A549 treated with CORT108297 at 1 μM for 4 hours (cell line): ENCODE results near the gene NUP93. TPM values are rescaled to one million over a fixed set of nuclear protein-coding genes. Genes with fewer than 3 reads are reported as not detected.

Source experiments
- total RNA-seq: library from RNA; stranded (reverse); fragments of 200-300 nt; extraction: Qiagen RNA extraction; gene quantifications from 5 replicates; pipeline ENCODE4 v1.2.3, GENCODE V29; 2022

NUP93 gene
- 87.0 to 104 TPM (median 101 TPM) in 5 replicates for total RNA-seq

DNA sequence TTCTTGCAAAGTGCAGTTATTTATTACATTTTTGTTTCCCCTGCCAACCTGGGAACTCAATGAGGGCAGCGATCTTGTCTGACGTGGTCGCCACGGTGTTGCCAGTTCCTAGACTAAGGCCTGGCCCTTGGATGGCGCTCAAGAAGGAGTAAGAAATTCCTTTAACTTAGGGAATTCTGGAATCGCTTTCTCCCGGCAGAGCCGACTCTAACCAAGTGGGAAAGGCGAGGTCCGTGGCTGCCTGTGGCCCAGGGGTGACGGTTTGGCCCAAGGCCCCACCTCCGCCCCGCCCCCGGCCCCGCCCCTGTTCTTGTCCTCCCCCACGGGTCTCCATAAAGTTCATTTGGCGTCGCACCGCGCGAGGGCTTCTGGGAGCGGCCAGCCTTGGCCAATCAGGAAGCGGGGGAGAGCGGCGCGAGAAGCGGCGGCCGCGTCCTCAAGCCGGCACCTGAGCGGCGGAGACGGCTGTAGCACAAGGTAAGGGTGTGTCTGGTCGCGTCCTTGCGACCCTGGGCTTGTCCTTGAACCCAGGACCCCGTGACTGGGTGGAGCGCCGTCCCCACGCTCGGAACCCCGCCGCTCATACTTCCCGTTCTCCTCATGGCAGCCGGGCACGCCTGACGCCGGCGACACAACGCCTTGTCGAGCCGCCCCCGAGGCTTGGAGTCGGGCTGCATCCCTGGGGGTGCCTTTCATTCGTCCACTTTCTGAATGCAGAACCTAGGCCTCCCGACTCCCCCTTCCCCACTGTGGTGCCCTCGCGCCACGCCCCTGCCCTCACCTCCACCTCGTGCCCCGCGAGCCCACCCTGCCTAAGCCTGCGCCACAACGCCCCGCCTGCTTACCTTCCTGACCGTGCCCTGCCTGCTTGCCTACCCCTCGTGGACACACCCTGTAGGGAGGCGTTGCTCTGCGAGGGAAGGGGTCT is at the start of gene NUP93:
Gene NUP93, plus strand, starts transcription at position 395 of the 928 bp plus-strand sequence. CDS start 18,119 bp downstream, outside the sequence.

DNA sequence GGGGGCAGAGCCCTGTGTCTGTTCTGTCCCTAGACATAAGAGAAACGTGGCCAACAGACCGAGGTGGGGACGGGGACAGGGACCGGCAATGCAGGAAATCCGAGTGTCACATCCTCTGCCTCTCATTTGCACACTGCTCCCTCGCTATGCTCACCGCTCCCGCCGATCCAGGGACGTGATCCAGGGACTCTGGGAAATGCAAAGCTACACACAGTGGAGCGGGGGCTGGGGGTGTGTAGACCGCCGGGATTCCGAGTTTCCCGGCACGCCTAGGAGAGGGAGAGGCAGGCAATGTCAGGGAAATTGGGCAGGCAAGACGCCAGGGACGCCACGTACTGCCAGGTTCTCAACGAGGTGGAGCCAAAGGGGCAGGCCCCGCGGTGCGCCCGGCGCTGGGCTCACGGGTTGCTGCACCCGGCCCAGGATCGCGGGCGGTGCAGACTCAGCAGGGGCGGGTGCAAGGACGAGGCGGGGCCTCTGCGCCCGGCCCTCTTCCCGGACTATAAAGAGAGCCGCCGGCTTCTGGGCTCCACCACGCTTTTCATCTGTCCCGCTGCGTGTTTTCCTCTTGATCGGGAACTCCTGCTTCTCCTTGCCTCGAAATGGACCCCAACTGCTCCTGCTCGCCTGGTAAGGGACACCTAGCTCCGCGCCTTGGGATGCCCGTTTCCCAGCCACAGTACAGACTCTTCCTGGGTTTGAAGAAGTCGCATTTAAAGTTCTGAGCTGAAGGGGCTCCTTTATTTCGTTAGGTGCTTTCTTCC is 47.8 kb upstream of the NUP93 start, which contains the start of gene MT1X:
Gene MT1X, plus strand, starts transcription at position 532 of the 764 bp plus-strand sequence. Its CDS starts 71 bp downstream, at position 603.

DNA sequence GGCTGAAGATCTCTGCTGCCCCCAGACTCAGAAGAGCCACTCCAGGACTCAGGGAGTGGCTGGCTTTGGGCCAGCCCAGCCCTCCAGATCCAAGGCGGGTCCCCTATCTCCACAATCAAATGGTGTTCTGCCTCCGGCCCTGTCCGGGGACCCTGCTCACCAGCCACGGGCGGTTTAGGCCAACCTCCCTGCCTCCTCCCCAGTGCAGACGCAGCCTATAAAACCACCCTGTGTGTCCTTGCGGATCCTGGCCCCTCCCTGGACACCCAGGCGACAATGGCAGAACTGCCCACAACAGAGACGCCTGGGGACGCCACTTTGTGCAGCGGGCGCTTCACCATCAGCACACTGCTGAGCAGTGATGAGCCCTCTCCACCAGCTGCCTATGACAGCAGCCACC is 135.0 kb downstream of the NUP93 start, which contains the start of gene SLC12A3:
Gene SLC12A3, plus strand, starts transcription at position 248 of the 400 bp plus-strand sequence. Its CDS starts 29 bp downstream, at position 277.

Other genes starting within 250 kb of the NUP93 start
- 15.9 to 24.3 TPM (median 18.7 TPM) in 5 replicates for gene BBS2, start 210.1 kb upstream of the NUP93 start, total RNA-seq
- not detected in 5 replicates for gene MT4, start 165.1 kb upstream of the NUP93 start, total RNA-seq
- gene MT3, start 140.6 kb upstream of the NUP93 start, total RNA-seq, result 0.28 to 0.43 TPM in 2 of 5 replicates, not detected in the others
- 843 to 1,140 TPM (median 930 TPM) in 5 replicates for gene MT2A, start 121.5 kb upstream of the NUP93 start, total RNA-seq
- gene MT1E, start 104.3 kb upstream of the NUP93 start, total RNA-seq, result not detected in 5 replicates
- gene MT1M, start 97.5 kb upstream of the NUP93 start, total RNA-seq, result not detected in 5 replicates
- 17.2 to 22.0 TPM (median 18.8 TPM) in 5 replicates for gene MT1A, start 91.5 kb upstream of the NUP93 start, total RNA-seq
- gene MT1B, start 78.2 kb upstream of the NUP93 start, total RNA-seq, result 0.30 TPM in 1 of 5 replicates, not detected in the others
- 11.8 to 21.5 TPM (median 13.0 TPM) in 5 replicates for gene MT1F, start 72.2 kb upstream of the NUP93 start, total RNA-seq
- gene MT1G, start 62.1 kb upstream of the NUP93 start, total RNA-seq, result not detected in 5 replicates
- not detected in 5 replicates for gene MT1H, start 60.3 kb upstream of the NUP93 start, total RNA-seq
- 213 to 332 TPM (median 241 TPM) in 5 replicates for gene MT1X, start 47.7 kb upstream of the NUP93 start, total RNA-seq
- 0.02 TPM in 1 of 5 replicates, not detected in the others for gene SLC12A3, start 135.1 kb downstream of the NUP93 start, total RNA-seq
- gene HERPUD1, start 202.0 kb downstream of the NUP93 start, total RNA-seq, result 80.5 to 104 TPM (median 84.9 TPM) in 5 replicates
- gene CETP, start 231.8 kb downstream of the NUP93 start, total RNA-seq, result 0.05 TPM in 1 of 5 replicates, not detected in the others